Central memory CD8-positive, alpha-beta T cell (primary cell): ENCODE results near the gene RBKS.

ENCODE experiments used
- ATAC-seq: fragments of 150-1000 bp; cut with Tn5 transposase; replicated peaks from 2 replicates; pipeline ENCODE4 v1.10.0; 2022; ENCODE audit warnings: mild to moderate bottlenecking, moderate FRiP score, moderate number of reproducible peaks; ENCODE audit not compliant: poor library complexity, severe bottlenecking; ENCODE audit errors: extremely low read depth
- DNase-seq, 2 donors: peaks; one replicate each; pipeline ENCODE4 v3.0.0; 2021; ENCODE audit warnings: low spot score in 2 of 2
- H3K27ac Mint-ChIP-seq: one replicate; pipeline ENCODE4 v1.8.0; 2022; ENCODE audit warnings: low read depth, mild to moderate bottlenecking, moderate library complexity, mixed read lengths
- H3K27me3 Mint-ChIP-seq: one replicate; pipeline ENCODE4 v1.8.0; 2022; ENCODE audit warnings: mixed read lengths
- H3K36me3 Mint-ChIP-seq: one replicate; pipeline ENCODE4 v1.8.0; 2022; ENCODE audit warnings: mild to moderate bottlenecking, moderate library complexity, mixed read lengths; ENCODE audit not compliant: insufficient read depth
- H3K4me1 Mint-ChIP-seq: one replicate; pipeline ENCODE4 v1.8.0; 2022; ENCODE audit warnings: mixed read lengths
- H3K4me3 Mint-ChIP-seq: one replicate; pipeline ENCODE4 v1.8.0; 2022; ENCODE audit warnings: mild to moderate bottlenecking, moderate library complexity, mixed read lengths
- H3K9me3 Mint-ChIP-seq: one replicate; pipeline ENCODE4 v1.8.0; 2022; ENCODE audit warnings: mixed read lengths

The RBKS gene

DNA sequence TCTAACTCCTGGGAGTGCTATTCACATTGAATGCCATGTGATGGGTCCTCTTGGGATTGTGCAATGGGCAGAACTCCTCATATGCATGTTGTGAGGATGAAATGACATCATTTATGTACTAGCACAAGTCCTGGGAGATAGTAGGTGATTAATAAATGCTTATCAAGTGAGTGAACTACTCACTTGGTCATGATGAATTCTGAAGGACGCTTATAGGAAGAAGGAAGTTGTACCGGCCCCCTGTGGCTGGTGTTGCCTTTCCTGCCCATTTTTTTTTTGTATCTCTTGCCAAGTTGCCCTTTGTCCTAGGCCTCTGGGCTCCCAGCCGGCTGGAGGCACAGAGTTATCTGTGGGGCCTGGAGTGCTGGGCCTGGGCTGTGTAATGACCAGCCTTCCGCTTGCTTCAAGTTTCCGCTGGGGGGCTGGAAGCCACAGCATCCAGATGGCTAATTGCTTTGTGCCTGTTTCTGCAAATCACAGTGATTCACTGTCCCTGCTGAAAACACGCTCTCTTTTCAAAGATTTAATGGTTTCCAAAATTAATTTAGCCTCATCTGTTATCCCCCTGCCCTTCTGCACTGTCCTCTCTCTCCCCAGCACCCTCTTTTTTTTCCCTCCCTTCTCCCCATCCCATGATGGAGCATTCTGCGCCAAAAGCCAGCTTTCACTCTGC, 152.4 kb downstream of the RBKS start:
- no peak for ATAC-seq
- H3K4me3 Mint-ChIP-seq = no peak overlapping the region
- H3K27ac Mint-ChIP-seq = no peak overlapping the region
- H3K27me3 Mint-ChIP-seq = no peaks in the 10 kb centered on the region
- H3K36me3 Mint-ChIP-seq = no peaks in the 10 kb centered on the region
- no peak for DNase-seq
- H3K4me1 Mint-ChIP-seq = no peaks in the 10 kb centered on the region
- H3K9me3 Mint-ChIP-seq = no peaks in the 10 kb centered on the region

DNA sequence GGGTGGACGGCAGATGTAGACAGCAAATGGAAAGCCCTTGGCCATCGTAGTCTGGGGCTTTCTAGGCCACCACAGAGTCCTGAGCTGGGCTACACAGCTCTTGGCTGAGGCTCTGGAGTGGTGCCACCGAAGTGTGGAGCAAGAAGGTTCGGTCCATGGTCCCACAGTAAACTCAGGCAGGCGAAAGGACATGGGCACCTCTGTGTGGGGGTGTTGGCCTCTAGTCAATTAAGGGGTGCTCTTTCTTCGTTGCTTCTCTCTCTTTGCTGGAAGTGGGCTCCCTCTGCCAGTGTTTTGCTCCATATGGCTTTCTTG, 153.3 kb downstream of the RBKS start:
- Mint-ChIP-seq H3K36me3 (no peaks in the 10 kb centered on the region), H3K27ac (no peak overlapping the region), H3K27me3 (no peaks in the 10 kb centered on the region), H3K4me1 (no peaks in the 10 kb centered on the region), H3K4me3 (no peak overlapping the region), H3K9me3 (no peaks in the 10 kb centered on the region)
- no peak for ATAC-seq
- no peak for DNase-seq

- Mint-ChIP-seq H3K4me3 (no peak overlapping the region), H3K4me1 (no peaks in the 10 kb centered on the region), H3K27me3 (no peaks in the 10 kb centered on the region), H3K36me3 (no peaks in the 10 kb centered on the region), H3K27ac (no peak overlapping the region), H3K9me3 (no peaks in the 10 kb centered on the region)
- ATAC-seq (no peak), DNase-seq (no peak)
These were observed 153.9 kb downstream of the RBKS start for GRCh38 chr2:27736031-27736889.

- Mint-ChIP-seq H3K4me3 (peak overlapping the region; percentile 39), H3K27ac (no peak overlapping the region), H3K36me3 (no peaks in the 10 kb centered on the region), H3K9me3 (no peaks in the 10 kb centered on the region), H3K27me3 (no peaks in the 10 kb centered on the region), H3K4me1 (no peaks in the 10 kb centered on the region)
- no peak for ATAC-seq
- DNase-seq = no peak
These were observed 154.8 kb downstream of the RBKS start for GRCh38 chr2:27735263-27735904.

DNA sequence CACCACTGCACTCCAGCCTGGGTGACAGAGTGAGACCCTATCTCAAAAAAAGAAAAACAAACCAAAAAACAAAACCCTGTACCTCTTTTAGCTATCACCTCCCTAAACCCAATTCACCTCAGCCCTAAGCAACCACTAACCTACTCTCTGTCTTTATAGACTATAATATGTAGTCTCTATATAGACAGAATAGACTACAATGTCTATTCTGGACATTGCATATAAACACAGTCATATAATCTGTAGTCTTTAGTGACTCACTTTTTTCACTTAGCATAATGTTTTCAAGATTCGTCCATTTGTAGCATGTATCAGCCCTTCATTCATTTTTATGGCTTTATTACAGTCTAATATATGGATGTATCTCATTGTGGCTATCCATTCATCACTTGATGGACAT, 155.9 kb downstream of the RBKS start:
- Mint-ChIP-seq H3K9me3 (no peaks in the 10 kb centered on the region), H3K36me3 (no peaks in the 10 kb centered on the region), H3K27me3 (no peaks in the 10 kb centered on the region), H3K4me1 (no peaks in the 10 kb centered on the region), H3K27ac (no peak overlapping the region), H3K4me3 (no peak overlapping the region)
- DNase-seq (no peak), ATAC-seq (no peak)
